Activated CD4-positive, CD25-positive, alpha-beta regulatory T cell treated with anti-CD3 and anti-CD28 coated beads, Interleukin-2, amount 50 U/mL, for 24 hours (primary cell): ENCODE measurements around the gene ABCB1.
"Not testable (repeated sequence)": the region's sequence is repeated elsewhere in the genome, so short reads cannot be mapped to it uniquely, and the experiment has no call there.

Experiments
- ATAC-seq, 2 donors: fragments of 150-1000 bp; cut with Tn5 transposase; one replicate each; pipeline ENCODE4 v1.10.0; 2021; ENCODE audit warnings: mild to moderate bottlenecking in 1 of 2, moderate library complexity in 1 of 2

Gene ABCB1

GRCh38 chr7:87574630-87575029, 26.1 kb downstream of the ABCB1 start:
- ATAC-seq: peak; percentile 67 to 72

- ATAC-seq: not testable (repeated sequence)
Observed at GRCh38 chr7:87572513-87572912, 28.2 kb downstream of the ABCB1 start.

- ATAC-seq: no peak
Observed at GRCh38 chr7:87570178-87570577, 30.5 kb downstream of the ABCB1 start.

- ATAC-seq: no peak
Observed at GRCh38 chr7:87567052-87567451, 33.6 kb downstream of the ABCB1 start.

GRCh38 chr7:87566311-87566900, 34.3 kb downstream of the ABCB1 start:
- no peak for ATAC-seq

GRCh38 chr7:87565877-87566276, 34.8 kb downstream of the ABCB1 start:
- no peak for ATAC-seq

GRCh38 chr7:87564296-87564963, 36.3 kb downstream of the ABCB1 start:
- ATAC-seq: no peak

GRCh38 chr7:87561702-87562101, 39.0 kb downstream of the ABCB1 start:
- no peak for ATAC-seq

GRCh38 chr7:87561102-87561501, 39.6 kb downstream of the ABCB1 start:
- no peak for ATAC-seq

- ATAC-seq: no peak
Observed at GRCh38 chr7:87552351-87552900, 48.3 kb downstream of the ABCB1 start.

GRCh38 chr7:87548123-87548919, 52.4 kb downstream of the ABCB1 start:
- no peak for ATAC-seq

- no peak for ATAC-seq
Observed at GRCh38 chr7:87545760-87546159, 54.9 kb downstream of the ABCB1 start.

- no peak for ATAC-seq
Observed at GRCh38 chr7:87543623-87544022, 57.1 kb downstream of the ABCB1 start.

GRCh38 chr7:87541648-87542047, 59.0 kb downstream of the ABCB1 start:
- ATAC-seq: no peak

GRCh38 chr7:87538052-87538451, 62.6 kb downstream of the ABCB1 start:
- ATAC-seq: no peak

GRCh38 chr7:87534072-87534471, 66.6 kb downstream of the ABCB1 start:
- no peak for ATAC-seq

- ATAC-seq: peak in 1 of 2 donors; percentile 17
Observed at GRCh38 chr7:87530126-87530525, 70.6 kb downstream of the ABCB1 start.

GRCh38 chr7:87528730-87529129, 72.0 kb downstream of the ABCB1 start:
- no peak for ATAC-seq

- ATAC-seq: no peak
Observed at GRCh38 chr7:87518735-87519134, 81.9 kb downstream of the ABCB1 start.

GRCh38 chr7:87517891-87518290, 82.8 kb downstream of the ABCB1 start:
- no peak for ATAC-seq

GRCh38 chr7:87517136-87517815, 83.4 kb downstream of the ABCB1 start:
- ATAC-seq: no peak

GRCh38 chr7:87513735-87514335, 86.8 kb downstream of the ABCB1 start:
- no peak for ATAC-seq

GRCh38 chr7:87512906-87513305, 87.8 kb downstream of the ABCB1 start:
- ATAC-seq: no peak
